ENCODE results near the gene CEP55. TPM values are rescaled to one million over a fixed set of nuclear protein-coding genes. Genes with fewer than 3 reads are reported as not detected.

Gene CEP55
- total RNA-seq, 2 experiments from 2014 or later = 44.6 to 45.0 TPM

GRCh38 chr10:93501650-93502049, 5.2 kb downstream of the CEP55 start:
- intact Hi-C loops (cut with micrococcal nuclease) = no loop called here
- CTCF ChIA-PET = interaction anchor here (1.8 to 2.5 kb wide), 3 partner anchors 9 to 123 kb away, joined by 6 to 16 read pairs (median 6); partner anchors contain the start of gene MYOF
- peaks cover 38% of the 10 kb centered on the region for H3K36me3 Mint-ChIP-seq (ENCODE audit: low read depth)
- no peaks in the 10 kb centered on the region for H3K27me3 Mint-ChIP-seq
- ATAC-seq (no peak), DNase-seq (no peak)
- no peak overlapping the region for H3K4me3 Mint-ChIP-seq
- POLR2A ChIA-PET = no interaction called here
- no peak overlapping the region for H3K27ac Mint-ChIP-seq
- peaks cover 22% of the 10 kb centered on the region for H3K4me1 Mint-ChIP-seq (ENCODE audit: low read depth)
- H3K9me3 Mint-ChIP-seq = no peaks in the 10 kb centered on the region
- no peak for TF ChIP-seq CTCF (IDR thresholded peaks at IDR 0.05)

- Mint-ChIP-seq H3K36me3 (ENCODE audit: low read depth) (peaks cover 38% of the 10 kb centered on the region), H3K27me3 (no peaks in the 10 kb centered on the region), H3K4me3 (no peak overlapping the region), H3K27ac (no peak overlapping the region), H3K4me1 (ENCODE audit: low read depth) (peaks cover 15% of the 10 kb centered on the region), H3K9me3 (no peaks in the 10 kb centered on the region)
- TF ChIP-seq CTCF (IDR thresholded peaks at IDR 0.05) = no peak
- ATAC-seq (no peak), DNase-seq (no peak)
- ChIA-PET POLR2A (interaction anchor here (0.6 kb wide), 1 partner anchor 114 kb away, joined by 4 read pairs; no protein-coding TSS in a partner anchor), CTCF (interaction anchor here (1.0 to 4.3 kb wide), 6 partner anchors 7 to 127 kb away, joined by 3 to 35 read pairs (median 6); partner anchors contain the start of genes CEP55 and MYOF)
- intact Hi-C loops (cut with micrococcal nuclease) = no loop called here
These were observed 6.7 kb downstream of the CEP55 start for GRCh38 chr10:93503075-93503474.

- intact Hi-C loops (cut with micrococcal nuclease) = no loop called here
- ChIA-PET CTCF (interaction anchor here (1.0 to 4.3 kb wide), 5 partner anchors 22 to 147 kb away, joined by 3 to 35 read pairs (median 4); partner anchors contain the start of gene MYOF), POLR2A (interaction anchor here (1.1 kb wide), 1 partner anchor 13 kb away, joined by 3 read pairs; no protein-coding TSS in a partner anchor)
- no peak for DNase-seq
- TF ChIP-seq CTCF (IDR thresholded peaks at IDR 0.05) = no peak
- Mint-ChIP-seq H3K4me1 (ENCODE audit: low read depth) (peaks cover 12% of the 10 kb centered on the region), H3K9me3 (no peaks in the 10 kb centered on the region), H3K36me3 (ENCODE audit: low read depth) (peaks cover 39% of the 10 kb centered on the region), H3K4me3 (no peak overlapping the region), H3K27ac (no peak overlapping the region), H3K27me3 (no peaks in the 10 kb centered on the region)
- ATAC-seq = no peak
These were observed 8.7 kb downstream of the CEP55 start for GRCh38 chr10:93505075-93505474.

GRCh38 chr10:93509816-93510215, 13.4 kb downstream of the CEP55 start:
- H3K27ac Mint-ChIP-seq = no peak overlapping the region
- intact Hi-C loops (cut with micrococcal nuclease) = no loop called here
- H3K4me3 Mint-ChIP-seq = no peak overlapping the region
- peaks cover 31% of the 10 kb centered on the region for H3K36me3 Mint-ChIP-seq (ENCODE audit: low read depth)
- no peaks in the 10 kb centered on the region for H3K27me3 Mint-ChIP-seq
- H3K9me3 Mint-ChIP-seq = no peaks in the 10 kb centered on the region
- H3K4me1 Mint-ChIP-seq (ENCODE audit: low read depth) = peaks cover 4% of the 10 kb centered on the region
- TF ChIP-seq CTCF (IDR thresholded peaks at IDR 0.05) = no peak
- DNase-seq (no peak), ATAC-seq (no peak)
- ChIA-PET POLR2A (no interaction called here), CTCF (interaction anchor here (0.9 to 7.7 kb wide), 6 partner anchors 14 to 157 kb away, joined by 3 to 133 read pairs (median 10); partner anchors contain the start of gene MYOF)

GRCh38 chr10:93512565-93512964, 16.2 kb downstream of the CEP55 start:
- Mint-ChIP-seq H3K4me3 (no peak overlapping the region), H3K27me3 (no peaks in the 10 kb centered on the region), H3K27ac (no peak overlapping the region), H3K4me1 (ENCODE audit: low read depth) (peaks cover 4% of the 10 kb centered on the region), H3K36me3 (ENCODE audit: low read depth) (peaks cover 33% of the 10 kb centered on the region), H3K9me3 (no peaks in the 10 kb centered on the region)
- CTCF ChIA-PET = interaction anchor here (0.8 to 7.7 kb wide), 10 partner anchors 9 to 137 kb away, joined by 3 to 133 read pairs (median 7); partner anchors contain the start of gene MYOF
- POLR2A ChIA-PET = no interaction called here
- intact Hi-C loops (cut with micrococcal nuclease) = no loop called here
- DNase-seq = no peak
- no peak for ATAC-seq
- TF ChIP-seq CTCF (IDR thresholded peaks at IDR 0.05) = no peak
